ENCODE results near the gene RHEX.

The RHEX gene

GRCh38 chr1:206116191-206116872 is 63.4 kb downstream of the RHEX start:
- DNase-seq: no peak

- no peak for DNase-seq
These were observed 63.8 kb downstream of the RHEX start for GRCh38 chr1:206116873-206117150.

GRCh38 chr1:206117151-206117948 is 64.4 kb downstream of the RHEX start, which contains the start of gene AVPR1B:
Gene AVPR1B, minus strand, starts transcription at chr1:206117388. Its CDS starts 498 bp downstream, at chr1:206116890.
- peak in 20 of 51 donors; percentile 3 to 49 (median 13) for DNase-seq

GRCh38 chr1:206120406-206120805 is 67.4 kb downstream of the RHEX start:
- no peak for DNase-seq

- DNase-seq: no peak
These were observed 68.3 kb downstream of the RHEX start for GRCh38 chr1:206121269-206121668.

GRCh38 chr1:206122686-206123085 is 69.7 kb downstream of the RHEX start:
- no peak for DNase-seq

GRCh38 chr1:206125346-206125745 is 72.4 kb downstream of the RHEX start:
- no peak for DNase-seq

- no peak for DNase-seq
These were observed 74.4 kb downstream of the RHEX start for GRCh38 chr1:206127336-206127735.

GRCh38 chr1:206128196-206128595 is 75.2 kb downstream of the RHEX start:
- DNase-seq: no peak

- DNase-seq: no peak
These were observed 78.1 kb downstream of the RHEX start for GRCh38 chr1:206131037-206131436.

GRCh38 chr1:206133751-206134415 is 80.9 kb downstream of the RHEX start:
- no peak for DNase-seq

- no peak for DNase-seq
These were observed 82.3 kb downstream of the RHEX start for GRCh38 chr1:206135248-206135647.

- no peak for DNase-seq
These were observed 83.3 kb downstream of the RHEX start for GRCh38 chr1:206136241-206136640.

- no peak for DNase-seq
These were observed 89.0 kb downstream of the RHEX start for GRCh38 chr1:206142011-206142410.

- no peak for DNase-seq
These were observed 89.8 kb downstream of the RHEX start for GRCh38 chr1:206142770-206143169.

- DNase-seq: no peak
These were observed 90.7 kb downstream of the RHEX start for GRCh38 chr1:206143537-206144172.

- no peak for DNase-seq
These were observed 91.6 kb downstream of the RHEX start for GRCh38 chr1:206144605-206145004.

GRCh38 chr1:206145771-206146290 is 92.9 kb downstream of the RHEX start:
- DNase-seq: no peak

All from hypothalamus (tissue), 51 donors.